Fibroblast of pulmonary artery (primary cell): ENCODE data around the gene AMPD1.

Experiments used
- DNase-seq: peaks from one replicate; pipeline ENCODE4 v3.0.0-alpha.2; 2010; ENCODE audit warnings: low read depth
- H3K4me3 ChIP-seq: replicated peaks from 2 replicates; pipeline ENCODE4 v1.5.1; 2011; ENCODE audit warnings: low read depth, mild to moderate bottlenecking, control low read depth, low read length, moderate library complexity
- CTCF ChIP-seq: IDR thresholded peaks from 2 replicates; pipeline ENCODE4 v1.5.1; 2011; ENCODE audit warnings: mild to moderate bottlenecking, control low read depth, low read length, inconsistent platforms; ENCODE audit errors: missing control alignments

The AMPD1 gene

GRCh38 chr1:114716304-114717170, 21.2 kb upstream of the AMPD1 start, which contains the start of gene NRAS:
Gene NRAS (minus strand): TSS chr1:114716771. CDS start chr1:114716160, 611 bp downstream.
- peak within 1 kb of the TSS; percentile 77 for H3K4me3 ChIP-seq
- no peak for TF ChIP-seq CTCF
- peak; percentile 92 for DNase-seq

GRCh38 chr1:114715952-114716303, 20.6 kb upstream of the AMPD1 start:
- no peak for DNase-seq
- peak overlapping the region; percentile 77 for H3K4me3 ChIP-seq
- no peak for TF ChIP-seq CTCF

GRCh38 chr1:114712977-114713376, 17.6 kb upstream of the AMPD1 start:
- TF ChIP-seq CTCF = no peak
- no peak overlapping the region for H3K4me3 ChIP-seq
- no peak for DNase-seq

- DNase-seq = no peak
- no peak for TF ChIP-seq CTCF
- H3K4me3 ChIP-seq = no peak overlapping the region
These were observed 15.0 kb upstream of the AMPD1 start for GRCh38 chr1:114710360-114710759.

- TF ChIP-seq CTCF = no peak
- no peak overlapping the region for H3K4me3 ChIP-seq
- no peak for DNase-seq
These were observed 12.3 kb upstream of the AMPD1 start for GRCh38 chr1:114707604-114708003.

GRCh38 chr1:114703242-114703641, 7.9 kb upstream of the AMPD1 start:
- H3K4me3 ChIP-seq = no peak overlapping the region
- no peak for DNase-seq
- no peak for TF ChIP-seq CTCF

GRCh38 chr1:114702737-114703136, 7.4 kb upstream of the AMPD1 start:
- TF ChIP-seq CTCF = no peak
- no peak for DNase-seq
- H3K4me3 ChIP-seq = no peak overlapping the region
